Amniotic stem cell (primary cell): ENCODE results near the gene TXNL4A.
A peak's percentile ranks its signal among the peaks of the same experiment; 100 is the strongest.
"Not testable (repeated sequence)": the region's sequence is repeated elsewhere in the genome, so short reads cannot be mapped to it uniquely, and the experiment has no call there.

Source experiments
- DNase-seq: peaks from one replicate; lab custom pipeline; 2025; lab: John Stamatoyannopoulos, UW

TXNL4A gene

GRCh38 chr18:79988451-79989194, at the start of gene TXNL4A:
Gene TXNL4A (minus strand): TSS chr18:79988563. CDS start chr18:79988392, 171 bp downstream.
- DNase-seq, result peak; percentile 67

- no peak for DNase-seq
These were observed 48.9 kb upstream of the TXNL4A start for GRCh38 chr18:80037300-80037699.

GRCh38 chr18:80035997-80036396, 47.6 kb upstream of the TXNL4A start:
- DNase-seq, result no peak

GRCh38 chr18:80034852-80035406, 46.6 kb upstream of the TXNL4A start:
- DNase-seq, result no peak

GRCh38 chr18:80034068-80034851, 45.9 kb upstream of the TXNL4A start, which contains the start of gene RBFA:
Gene RBFA (plus strand): TSS chr18:80034434. CDS start chr18:80034496, 62 bp downstream.
- DNase-seq, result peak; percentile 99

- DNase-seq, result peak; percentile 50
These were observed 45.1 kb upstream of the TXNL4A start for GRCh38 chr18:80033181-80034067.

- DNase-seq, result no peak
These were observed 41.3 kb upstream of the TXNL4A start for GRCh38 chr18:80029690-80030089.

GRCh38 chr18:80027719-80028118, 39.4 kb upstream of the TXNL4A start:
- peak; percentile 9 for DNase-seq

GRCh38 chr18:80026363-80026762, 38.0 kb upstream of the TXNL4A start:
- no peak for DNase-seq

- no peak for DNase-seq
These were observed 34.8 kb upstream of the TXNL4A start for GRCh38 chr18:80023173-80023572.

GRCh38 chr18:80022613-80023012, 34.2 kb upstream of the TXNL4A start:
- no peak for DNase-seq

GRCh38 chr18:80012714-80013113, 24.4 kb upstream of the TXNL4A start:
- no peak for DNase-seq

- DNase-seq, result not testable (repeated sequence)
These were observed 23.3 kb upstream of the TXNL4A start for GRCh38 chr18:80011496-80012137.

- no peak for DNase-seq
These were observed 22.2 kb upstream of the TXNL4A start for GRCh38 chr18:80010551-80010906.

- DNase-seq, result peak; percentile 81
These were observed 21.5 kb upstream of the TXNL4A start for GRCh38 chr18:80009661-80010550.

- DNase-seq, result no peak
These were observed 18.4 kb upstream of the TXNL4A start for GRCh38 chr18:80006724-80007123.

- DNase-seq, result no peak
These were observed 16.4 kb upstream of the TXNL4A start for GRCh38 chr18:80004600-80005342.

- DNase-seq, result no peak
These were observed 14.1 kb upstream of the TXNL4A start for GRCh38 chr18:80002468-80002867.

GRCh38 chr18:80000877-80001276, 12.5 kb upstream of the TXNL4A start:
- DNase-seq, result no peak

- not testable (repeated sequence) for DNase-seq
These were observed 11.3 kb upstream of the TXNL4A start for GRCh38 chr18:79999701-80000100.
